OCI-LY1 (cell line): Measurements from ENCODE around the gene MEA1.

ENCODE experiments used
- H2AFZ ChIP-seq: fragments of 200-600 bp; sonication (generic), shearing (Covaris generic); 2 replicates; pipeline ENCODE4 v1.6.0; 2014; ENCODE audit warnings: antibody characterized with exemption, mild to moderate bottlenecking, low read length
- H3F3A ChIP-seq: fragments of 200-600 bp; sonication (generic), shearing (Covaris generic); 2 replicates; pipeline ENCODE4 v1.6.0; 2014; ENCODE audit warnings: mild to moderate bottlenecking, antibody characterized with exemption, low read length, moderate library complexity; ENCODE audit not compliant: insufficient read depth
- H3K27ac ChIP-seq: fragments of 200-600 bp; sonication (generic); 2 replicates; pipeline ENCODE4 v1.5.1; 2014; ENCODE audit warnings: low read length, mixed run types, mild to moderate bottlenecking, low read depth; ENCODE audit not compliant: poor library complexity, severe bottlenecking
- H3K27me3 ChIP-seq: fragments of 200-600 bp; sonication (generic); 2 replicates; pipeline ENCODE4 v1.6.0; 2014; ENCODE audit warnings: antibody characterized with exemption, mild to moderate bottlenecking, low read length, moderate library complexity; ENCODE audit not compliant: insufficient read depth
- H3K36me3 ChIP-seq: fragments of 200-600 bp; sonication (generic); 2 replicates; pipeline ENCODE4 v1.6.1; 2014; ENCODE audit warnings: mild to moderate bottlenecking, antibody characterized with exemption, low read length, moderate library complexity, mixed read lengths; ENCODE audit not compliant: insufficient read depth
- H3K4me1 ChIP-seq: fragments of 200-600 bp; sonication (generic); 2 replicates; pipeline ENCODE4 v1.5.1; 2014; ENCODE audit warnings: mild to moderate bottlenecking, low read length, moderate library complexity; ENCODE audit not compliant: insufficient read depth, severe bottlenecking
- H3K4me2 ChIP-seq: fragments of 200-600 bp; sonication (generic), shearing (Covaris generic); 2 replicates; pipeline ENCODE4 v1.6.1; 2014; ENCODE audit warnings: low read length
- H3K4me3 ChIP-seq: fragments of 200-600 bp; sonication (generic); 2 replicates; pipeline ENCODE4 v1.5.1; 2014; ENCODE audit warnings: low read length, low read depth, mild to moderate bottlenecking, mixed read lengths; ENCODE audit not compliant: poor library complexity, severe bottlenecking
- H3K79me2 ChIP-seq: fragments of 200-600 bp; shearing (Covaris generic); 2 replicates; pipeline ENCODE4 v1.6.1; 2016; ENCODE audit warnings: mixed run types, low read length, mixed read lengths; ENCODE audit not compliant: insufficient read depth
- H3K9ac ChIP-seq: fragments of 200-600 bp; sonication (generic), shearing (Covaris generic); 2 replicates; pipeline ENCODE4 v1.6.1; 2014; ENCODE audit warnings: mild to moderate bottlenecking, low read length, mixed read lengths
- H3K9me2 ChIP-seq: fragments of 200-600 bp; sonication (generic), shearing (Covaris generic); 2 replicates; pipeline ENCODE4 v1.6.1; 2014; ENCODE audit warnings: low read depth, mild to moderate bottlenecking, low read length, mixed read lengths
- H3K9me3 ChIP-seq: fragments of 200-600 bp; shearing (Covaris generic); 2 replicates; pipeline ENCODE4 v1.6.1; 2014; ENCODE audit warnings: low read length, mixed read lengths
- H4K20me1 ChIP-seq: fragments of 200-600 bp; sonication (generic), shearing (Covaris generic); 2 replicates; pipeline ENCODE4 v1.6.0; 2016; ENCODE audit warnings: mild to moderate bottlenecking, low read length; ENCODE audit not compliant: insufficient read depth
- CTCF ChIP-seq: fragments of 200-600 bp; sonication (generic), shearing (Covaris generic); IDR thresholded peaks from 2 replicates; pipeline ENCODE4 v1.5.1; 2017; ENCODE audit warnings: mild to moderate bottlenecking, antibody characterized with exemption, low read length, moderate library complexity, mixed read lengths
- EZH2 ChIP-seq: fragments of 200-600 bp; sonication (generic), shearing (Covaris generic); IDR thresholded peaks from 2 replicates; pipeline ENCODE4 v1.8.0; 2017; ENCODE audit warnings: borderline replicate concordance, mixed run types, mild to moderate bottlenecking, antibody characterized with exemption, low read length, moderate library complexity, mixed read lengths

Gene MEA1

GRCh38 chr6:43058531-43058930 lies 44.8 kb upstream of the MEA1 start:
- H3K27me3 ChIP-seq = no peaks in the 10 kb centered on the region
- H2AFZ ChIP-seq = no peak overlapping the region
- H3K27ac ChIP-seq = peak overlapping the region; percentile 4
- no peaks in the 10 kb centered on the region for H3K9me3 ChIP-seq
- H4K20me1 ChIP-seq = no peaks in the 10 kb centered on the region
- peak overlapping the region; percentile 97 for H3K9ac ChIP-seq
- peaks cover 12% of the 10 kb centered on the region for H3K79me2 ChIP-seq
- H3K4me1 ChIP-seq = peaks cover 30% of the 10 kb centered on the region
- peak overlapping the region; percentile 96 for H3K4me3 ChIP-seq
- H3K4me2 ChIP-seq = peak overlapping the region; percentile 97
- peaks cover 16% of the 10 kb centered on the region for H3K36me3 ChIP-seq
- no peaks in the 10 kb centered on the region for H3K9me2 ChIP-seq
- no peaks in the 10 kb centered on the region for H3F3A ChIP-seq
- no peak for TF ChIP-seq CTCF
- TF ChIP-seq EZH2 = no peak

GRCh38 chr6:43055966-43056365 lies 42.2 kb upstream of the MEA1 start:
- H3K36me3 ChIP-seq = peaks cover 16% of the 10 kb centered on the region
- no peak overlapping the region for H2AFZ ChIP-seq
- no peaks in the 10 kb centered on the region for H3F3A ChIP-seq
- no peak overlapping the region for H3K9ac ChIP-seq
- H3K4me3 ChIP-seq = no peak overlapping the region
- H4K20me1 ChIP-seq = no peaks in the 10 kb centered on the region
- no peaks in the 10 kb centered on the region for H3K9me2 ChIP-seq
- no peaks in the 10 kb centered on the region for H3K27me3 ChIP-seq
- peaks cover 44% of the 10 kb centered on the region for H3K4me1 ChIP-seq
- peaks cover 12% of the 10 kb centered on the region for H3K79me2 ChIP-seq
- TF ChIP-seq CTCF = no peak
- TF ChIP-seq EZH2 = no peak
- no peaks in the 10 kb centered on the region for H3K9me3 ChIP-seq
- no peak overlapping the region for H3K4me2 ChIP-seq
- H3K27ac ChIP-seq = no peak overlapping the region

GRCh38 chr6:43054206-43054943 lies 40.6 kb upstream of the MEA1 start:
- Histone ChIP-seq H3K9me3 (no peaks in the 10 kb centered on the region), H3K4me3 (peak overlapping the region; percentile 78), H4K20me1 (no peaks in the 10 kb centered on the region), H3K4me1 (peaks cover 36% of the 10 kb centered on the region), H3K27me3 (no peaks in the 10 kb centered on the region), H3K27ac (peak overlapping the region; percentile 66), H3K4me2 (peak overlapping the region; percentile 80), H3K79me2 (peaks cover 12% of the 10 kb centered on the region), H3K9ac (peak overlapping the region; percentile 85), H2AFZ (peak overlapping the region; percentile 71; the same call in 1 of the 2 replicates), H3F3A (no peaks in the 10 kb centered on the region), H3K9me2 (no peaks in the 10 kb centered on the region), H3K36me3 (peaks cover 16% of the 10 kb centered on the region)
- TF ChIP-seq CTCF = no peak
- no peak for TF ChIP-seq EZH2
